ENCODE results near the gene CABLES1. TPM values are rescaled to one million over a fixed set of nuclear protein-coding genes. Genes with fewer than 3 reads are reported as not detected.

CABLES1 gene
- total and polyA plus RNA-seq, 2 of the 8 experiments (the other 6 are each of a cell fraction or from before 2014, with no cell fraction given): 9.2 to 26.4 TPM

DNA sequence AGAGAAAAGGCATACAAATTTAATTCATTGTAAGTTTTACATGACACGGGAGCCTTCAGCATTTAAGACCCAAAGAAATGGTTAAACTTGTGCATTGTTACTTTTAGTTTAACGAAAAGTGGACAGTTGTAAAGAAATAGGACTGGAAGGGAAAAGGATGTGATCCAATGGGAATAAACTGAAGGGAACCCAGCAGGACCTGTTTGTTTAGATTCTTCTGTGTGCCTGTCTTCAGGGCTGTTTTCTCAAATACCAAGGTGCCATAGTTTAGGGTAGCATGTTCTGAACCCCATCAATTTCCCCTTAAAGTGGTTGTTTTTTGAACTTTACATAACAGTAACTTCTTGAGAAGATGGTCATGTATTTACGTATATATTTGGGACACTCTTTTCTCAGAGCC is 30.3 kb upstream of the CABLES1 start:
- Histone ChIP-seq H3K4me1 (replicated peaks in 1 of 4; ENCODE audit: control insufficient read depth in 3 of 4, insufficient read depth in 4 of 4, low read length in 3 of 4) (peaks cover 0 to 4% (median 0%) of the 10 kb centered on the region in 4 experiments; a peak in 1 of 7 replicates), H3K9ac (replicated peaks in 1 of 4; ENCODE audit: extremely low read depth in 1 of 4, low read depth in 3 of 4, low read length in 3 of 4) (no peak overlapping the region), H2AFZ (ENCODE audit: low read length) (no peak overlapping the region), H3K79me1 (ENCODE audit: low read depth, low read length) (no peaks in the 10 kb centered on the region), H3K79me2 (ENCODE audit: control insufficient read depth in 1 of 2, insufficient read depth in 2 of 2, low read length in 2 of 2) (no peaks in the 10 kb centered on the region), H3K4ac (replicated peaks; ENCODE audit: insufficient read length, low read depth, low read length) (no peak overlapping the region), H2BK15ac (ENCODE audit: low read length) (no peak overlapping the region), H3K56ac (replicated peaks; ENCODE audit: insufficient read length, low read depth, low read length) (no peak overlapping the region), H3K14ac (ENCODE audit: insufficient read length) (no peak overlapping the region), H3K18ac (ENCODE audit: extremely low read depth, low read length) (no peak overlapping the region), H3K4me2 (ENCODE audit: insufficient read depth in 1 of 2, low read depth in 2 of 2, low read length in 2 of 2) (no peak overlapping the region), H3K9me3 (ENCODE audit: insufficient read depth in 2 of 2, low read depth in 1 of 2, low read length in 1 of 2) (no peaks in the 10 kb centered on the region; a peak in 1 of 4 replicates), H2BK20ac (ENCODE audit: low read length) (no peak overlapping the region), H3K23me2 (ENCODE audit: low read depth, low read length) (no peaks in the 10 kb centered on the region; the same call in 1 of the 2 replicates), H2BK120ac (replicated peaks; ENCODE audit: low read depth, low read length) (no peak overlapping the region), H3K27me3 (replicated peaks in 1 of 4; ENCODE audit: control insufficient read depth in 3 of 4, extremely low read depth in 1 of 4, insufficient read depth in 3 of 4, low read length in 3 of 4) (no peaks in the 10 kb centered on the region), H3K4me3 (ENCODE audit: extremely low read depth in 1 of 4, insufficient read depth in 2 of 4, low read depth in 3 of 4, low read length in 4 of 4) (no peak overlapping the region), H3K23ac (ENCODE audit: insufficient read length) (no peak overlapping the region), H4K91ac (replicated peaks; ENCODE audit: insufficient read length, low read length) (no peak overlapping the region), H3K27ac (ENCODE audit: low read depth, low read length) (no peak overlapping the region), H4K8ac (ENCODE audit: extremely low read depth, insufficient read depth, low read length) (no peak overlapping the region), H4K5ac (ENCODE audit: insufficient read length, low read depth, low read length) (no peak overlapping the region), H3K36me3 (ENCODE audit: control insufficient read depth in 2 of 4, insufficient read depth in 4 of 4, low read length in 3 of 4) (no peaks in the 10 kb centered on the region), H2BK12ac (ENCODE audit: low read depth, low read length) (no peak overlapping the region), H2BK5ac (ENCODE audit: low read depth, low read length) (no peak overlapping the region), H4K20me1 (replicated peaks in 1 of 2; ENCODE audit: control insufficient read depth in 1 of 2, insufficient read depth in 2 of 2, low read length in 2 of 2) (no peaks in the 10 kb centered on the region), H2AK5ac (ENCODE audit: low read depth, low read length) (no peak overlapping the region)
- DNase-seq (ENCODE audit: low read depth in 1 of 2, low spot score in 2 of 2) (no peak), FAIRE-seq (no peak)
- 81% methylated on average over 3 of the region's 3 CpGs; no CpG with 5 or more reads in 1 of the 2 experiments for WGBS, 2 experiments (ENCODE audit: extremely low coverage in 1 of 2, insufficient coverage in 1 of 2, insufficient read length in 1 of 2, insufficient replicate concordance in 2 of 2, low coverage in 1 of 2, low lambda C conversion rate in 2 of 2, missing lambda C conversion rate in 1 of 2)
- CTCF ChIA-PET (ENCODE audit: partially characterized antibody): no interaction called here
- POLR2A ChIA-PET (ENCODE audit: partially characterized antibody): no interaction called here
- TF ChIP-seq SUZ12 (IDR thresholded peaks at IDR 0.05; ENCODE audit: low read length) (no peak), EP300 (IDR thresholded peaks at IDR 0.05; ENCODE audit: borderline replicate concordance in 1 of 2, low read depth in 2 of 2, low read length in 2 of 2) (no peak), JUND (IDR thresholded peaks at IDR 0.05; ENCODE audit: low read length) (no peak), TBP (IDR thresholded peaks at IDR 0.05; ENCODE audit: low read depth, low read length) (no peak), CHD1 (IDR thresholded peaks at IDR 0.05; ENCODE audit: low read depth, low read length) (no peak)
- TF ChIP-seq, protein P1, sequence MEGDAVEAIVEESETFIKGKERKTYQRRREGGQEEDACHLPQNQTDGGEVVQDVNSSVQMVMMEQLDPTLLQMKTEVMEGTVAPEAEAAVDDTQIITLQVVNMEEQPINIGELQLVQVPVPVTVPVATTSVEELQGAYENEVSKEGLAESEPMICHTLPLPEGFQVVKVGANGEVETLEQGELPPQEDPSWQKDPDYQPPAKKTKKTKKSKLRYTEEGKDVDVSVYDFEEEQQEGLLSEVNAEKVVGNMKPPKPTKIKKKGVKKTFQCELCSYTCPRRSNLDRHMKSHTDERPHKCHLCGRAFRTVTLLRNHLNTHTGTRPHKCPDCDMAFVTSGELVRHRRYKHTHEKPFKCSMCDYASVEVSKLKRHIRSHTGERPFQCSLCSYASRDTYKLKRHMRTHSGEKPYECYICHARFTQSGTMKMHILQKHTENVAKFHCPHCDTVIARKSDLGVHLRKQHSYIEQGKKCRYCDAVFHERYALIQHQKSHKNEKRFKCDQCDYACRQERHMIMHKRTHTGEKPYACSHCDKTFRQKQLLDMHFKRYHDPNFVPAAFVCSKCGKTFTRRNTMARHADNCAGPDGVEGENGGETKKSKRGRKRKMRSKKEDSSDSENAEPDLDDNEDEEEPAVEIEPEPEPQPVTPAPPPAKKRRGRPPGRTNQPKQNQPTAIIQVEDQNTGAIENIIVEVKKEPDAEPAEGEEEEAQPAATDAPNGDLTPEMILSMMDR (IDR thresholded peaks at IDR 0.05; ENCODE audit: control extremely low read depth in 1 of 3, insufficient read depth in 1 of 3, low read depth in 1 of 3, low read length in 3 of 3): no peak
- TF ChIP-seq, protein P2, sequence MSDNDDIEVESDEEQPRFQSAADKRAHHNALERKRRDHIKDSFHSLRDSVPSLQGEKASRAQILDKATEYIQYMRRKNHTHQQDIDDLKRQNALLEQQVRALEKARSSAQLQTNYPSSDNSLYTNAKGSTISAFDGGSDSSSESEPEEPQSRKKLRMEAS (IDR thresholded peaks at IDR 0.05): no peak
- TF ChIP-seq, protein P3, sequence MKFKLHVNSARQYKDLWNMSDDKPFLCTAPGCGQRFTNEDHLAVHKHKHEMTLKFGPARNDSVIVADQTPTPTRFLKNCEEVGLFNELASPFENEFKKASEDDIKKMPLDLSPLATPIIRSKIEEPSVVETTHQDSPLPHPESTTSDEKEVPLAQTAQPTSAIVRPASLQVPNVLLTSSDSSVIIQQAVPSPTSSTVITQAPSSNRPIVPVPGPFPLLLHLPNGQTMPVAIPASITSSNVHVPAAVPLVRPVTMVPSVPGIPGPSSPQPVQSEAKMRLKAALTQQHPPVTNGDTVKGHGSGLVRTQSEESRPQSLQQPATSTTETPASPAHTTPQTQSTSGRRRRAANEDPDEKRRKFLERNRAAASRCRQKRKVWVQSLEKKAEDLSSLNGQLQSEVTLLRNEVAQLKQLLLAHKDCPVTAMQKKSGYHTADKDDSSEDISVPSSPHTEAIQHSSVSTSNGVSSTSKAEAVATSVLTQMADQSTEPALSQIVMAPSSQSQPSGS (IDR thresholded peaks at IDR 0.05; ENCODE audit: low read length): no peak
- TF ChIP-seq, protein P4, sequence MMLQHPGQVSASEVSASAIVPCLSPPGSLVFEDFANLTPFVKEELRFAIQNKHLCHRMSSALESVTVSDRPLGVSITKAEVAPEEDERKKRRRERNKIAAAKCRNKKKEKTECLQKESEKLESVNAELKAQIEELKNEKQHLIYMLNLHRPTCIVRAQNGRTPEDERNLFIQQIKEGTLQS (IDR thresholded peaks at IDR 0.05; ENCODE audit: insufficient read depth, low read depth, low read length): no peak
